GM18505 (cell line): Measurements from ENCODE around the gene C2orf80.
"Not testable (repeated sequence)": the region's sequence is repeated elsewhere in the genome, so short reads cannot be mapped to it uniquely, and the experiment has no call there.

Source experiments
- ATAC-seq: cut with Tn5 transposase; IDR thresholded peaks from one replicate; pipeline ENCODE4 v1.9.1; 2021; ENCODE audit not compliant: unreplicated experiment
- POLR2A ChIP-seq: IDR thresholded peaks from 4 replicates; pipeline ENCODE4 v1.6.1; 2011; ENCODE audit warnings: borderline replicate concordance; ENCODE audit not compliant: insufficient read depth, insufficient read length; ENCODE audit errors: extremely low read depth

C2orf80 gene

GRCh38 chr2:208164951-208165755, 24.7 kb downstream of the C2orf80 start:
- TF ChIP-seq POLR2A: no peak
- no peak for ATAC-seq

- no peak for TF ChIP-seq POLR2A
- ATAC-seq: no peak
These were observed 26.3 kb downstream of the C2orf80 start, which contains the start of gene CRYGA for GRCh38 chr2:208163489-208163888. Gene CRYGA, minus strand, starts transcription at chr2:208163589. Its CDS starts 33 bp downstream, at chr2:208163556.

- ATAC-seq: no peak
- no peak for TF ChIP-seq POLR2A
These were observed 33.4 kb downstream of the C2orf80 start for GRCh38 chr2:208156439-208156838.

- TF ChIP-seq POLR2A: no peak
- no peak for ATAC-seq
These were observed 36.7 kb downstream of the C2orf80 start for GRCh38 chr2:208153156-208153555.

- no peak for ATAC-seq
- TF ChIP-seq POLR2A: no peak
These were observed 38.9 kb downstream of the C2orf80 start for GRCh38 chr2:208150956-208151355.

GRCh38 chr2:208150094-208150493, 39.7 kb downstream of the C2orf80 start:
- ATAC-seq: no peak
- no peak for TF ChIP-seq POLR2A

GRCh38 chr2:208148803-208149202, 41.0 kb downstream of the C2orf80 start:
- no peak for TF ChIP-seq POLR2A
- ATAC-seq: no peak

- ATAC-seq: no peak
- no peak for TF ChIP-seq POLR2A
These were observed 42.1 kb downstream of the C2orf80 start for GRCh38 chr2:208147759-208148158.

- no peak for TF ChIP-seq POLR2A
- no peak for ATAC-seq
These were observed 42.8 kb downstream of the C2orf80 start for GRCh38 chr2:208147008-208147407.

- no peak for ATAC-seq
- TF ChIP-seq POLR2A: no peak
These were observed 43.8 kb downstream of the C2orf80 start, which contains the start of gene CRYGB for GRCh38 chr2:208146006-208146405. Gene CRYGB, minus strand, starts transcription at chr2:208146158. Its CDS starts 38 bp downstream, at chr2:208146120.

- ATAC-seq: no peak
- no peak for TF ChIP-seq POLR2A
These were observed 46.7 kb downstream of the C2orf80 start for GRCh38 chr2:208142925-208143799.

- no peak for ATAC-seq
- TF ChIP-seq POLR2A: no peak
These were observed 47.4 kb downstream of the C2orf80 start for GRCh38 chr2:208142240-208142924.

GRCh38 chr2:208139447-208139846, 50.4 kb downstream of the C2orf80 start:
- no peak for TF ChIP-seq POLR2A
- no peak for ATAC-seq

- not testable (repeated sequence) for ATAC-seq
These were observed 51.5 kb downstream of the C2orf80 start for GRCh38 chr2:208138334-208138733.
